HG03097 (cell line): ENCODE measurements around the gene VASH1.

ENCODE experiments used
- ATAC-seq: cut with Tn5 transposase; IDR thresholded peaks from one replicate; pipeline ENCODE4 v1.9.1; 2021; ENCODE audit not compliant: unreplicated experiment, low FRiP score

Gene VASH1

DNA sequence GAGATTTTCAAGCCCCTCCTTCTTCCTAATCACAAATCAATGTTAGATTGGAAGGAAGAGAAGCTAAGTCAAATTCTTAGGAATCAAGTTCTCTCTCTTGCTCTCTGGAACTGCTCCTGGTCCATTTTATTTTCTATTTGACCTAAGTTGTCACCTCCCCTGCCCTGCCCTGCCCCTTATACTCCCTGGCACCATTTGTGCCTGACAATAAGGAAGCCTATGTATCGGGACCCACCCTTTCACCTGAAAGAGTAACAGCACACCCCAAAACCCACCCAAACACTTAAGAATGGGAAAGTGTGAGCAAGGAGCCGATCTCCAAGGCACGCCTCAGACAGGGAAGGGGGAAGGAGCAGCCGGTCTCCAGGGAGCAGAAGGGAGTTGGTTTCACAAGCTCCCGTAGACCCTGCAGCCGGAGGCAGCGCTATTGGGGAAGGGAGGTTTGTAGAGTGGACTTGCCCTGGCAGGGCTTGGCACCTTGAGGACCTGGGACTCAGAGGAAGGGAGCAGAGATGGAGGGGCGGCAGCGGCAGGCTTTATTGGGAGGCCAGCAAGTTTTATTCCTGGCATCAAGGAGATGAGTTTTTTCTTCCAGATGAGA lies 66.5 kb downstream of the VASH1 start:
- no peak for ATAC-seq

DNA sequence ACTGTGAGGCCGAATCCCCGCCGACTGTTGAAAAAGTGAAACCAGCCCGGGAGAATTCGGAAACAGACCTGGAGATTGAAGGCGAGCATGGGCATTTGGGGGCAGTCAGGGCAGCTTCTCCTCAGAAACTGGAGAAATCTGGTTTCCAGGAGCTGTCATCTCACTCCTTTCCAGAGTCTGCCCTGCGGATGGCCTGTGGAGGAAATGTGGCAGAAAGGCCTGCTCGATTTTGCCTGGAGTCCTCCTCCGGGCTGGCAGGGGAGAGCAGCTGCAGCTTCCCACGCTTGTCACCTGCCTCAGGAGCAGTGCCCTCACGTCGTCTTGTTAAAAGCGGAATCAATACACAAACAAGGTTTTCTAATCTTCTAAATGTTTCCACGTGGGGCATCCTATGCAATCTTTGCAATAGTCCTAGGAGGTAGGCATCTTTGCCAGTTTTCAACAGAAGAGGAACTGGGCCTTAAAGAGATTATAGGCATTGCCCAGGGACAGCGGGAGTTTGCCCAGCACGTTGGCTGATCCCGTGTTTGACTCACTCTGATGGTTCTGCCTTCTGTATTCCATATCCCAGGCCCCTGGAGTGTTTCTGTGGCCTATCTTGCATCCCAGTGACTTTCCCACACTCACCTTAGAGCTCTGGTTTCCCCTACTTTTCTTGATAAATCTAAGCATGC lies 67.2 kb downstream of the VASH1 start:
- ATAC-seq, result no peak

GRCh38 chr14:76829013-76829365 lies 67.7 kb downstream of the VASH1 start:
- no peak for ATAC-seq

- ATAC-seq, result no peak
Observed at GRCh38 chr14:76829650-76830421, 68.6 kb downstream of the VASH1 start.

- ATAC-seq, result no peak
Observed at GRCh38 chr14:76830556-76830955, 69.3 kb downstream of the VASH1 start.

DNA sequence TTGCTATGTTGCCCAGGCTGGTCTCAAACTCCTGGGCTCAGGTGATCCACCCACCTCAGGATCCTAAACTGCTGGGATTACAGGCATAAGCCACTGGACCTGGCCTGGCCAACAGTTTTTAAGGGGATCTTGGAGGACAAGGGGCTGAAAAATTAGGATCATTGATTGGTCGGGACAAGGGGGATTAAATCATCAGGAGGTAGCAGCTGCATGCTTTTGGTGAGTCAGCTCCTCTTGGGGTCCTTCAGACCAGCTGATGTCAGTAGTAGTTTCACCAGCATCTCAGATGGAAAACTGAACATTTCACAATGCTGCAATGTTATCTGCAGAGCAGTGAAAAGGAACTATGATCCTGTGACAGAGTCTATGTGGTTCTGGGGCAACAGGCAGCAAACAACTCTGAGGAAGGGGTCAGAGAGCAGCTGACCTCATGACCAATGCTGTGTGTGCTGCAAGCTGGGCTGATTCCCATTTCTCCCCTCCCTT lies 71.3 kb downstream of the VASH1 start:
- no peak for ATAC-seq
